ENCODE results near the gene TRIP13.

TRIP13 gene

GRCh38 chr5:943201-943917 lies 50.7 kb downstream of the TRIP13 start:
- no peak for DNase-seq

- no peak for DNase-seq
Measured at GRCh38 chr5:943918-944620, 51.4 kb downstream of the TRIP13 start.

- no peak for DNase-seq
Measured at GRCh38 chr5:944621-944927, 51.9 kb downstream of the TRIP13 start.

GRCh38 chr5:944992-945685 lies 52.5 kb downstream of the TRIP13 start:
- DNase-seq, result no peak

GRCh38 chr5:945691-946551 lies 53.2 kb downstream of the TRIP13 start:
- no peak for DNase-seq

- DNase-seq, result no peak
Measured at GRCh38 chr5:946720-947625, 54.3 kb downstream of the TRIP13 start.

- DNase-seq, result no peak
Measured at GRCh38 chr5:947626-948471, 55.2 kb downstream of the TRIP13 start.

- DNase-seq, result no peak
Measured at GRCh38 chr5:948472-949274, 56.0 kb downstream of the TRIP13 start.

- DNase-seq, result no peak
Measured at GRCh38 chr5:949275-949543, 56.5 kb downstream of the TRIP13 start.

- DNase-seq, result no peak
Measured at GRCh38 chr5:949815-950560, 57.3 kb downstream of the TRIP13 start.

- no peak for DNase-seq
Measured at GRCh38 chr5:951940-952596, 59.4 kb downstream of the TRIP13 start.

- DNase-seq, result no peak
Measured at GRCh38 chr5:952597-953271, 60.0 kb downstream of the TRIP13 start.

GRCh38 chr5:953535-954449 lies 61.1 kb downstream of the TRIP13 start:
- DNase-seq, result no peak

GRCh38 chr5:955886-956761 lies 63.4 kb downstream of the TRIP13 start:
- DNase-seq, result no peak

GRCh38 chr5:956941-957747 lies 64.5 kb downstream of the TRIP13 start:
- DNase-seq, result no peak

Measured in inflammatory macrophage treated with lipopolysaccharide for 1 hour (primary cell).